GM20431 (cell line): ENCODE data around the gene PKHD1.

Source experiments
- in situ Hi-C: fragments of 300-500 bp; cut with MseI, MboI; formaldehyde crosslinking; loops from one replicate; pipeline ENCODE4 v1.15.0; 2020; ENCODE audit warnings: low sequenced_read_pairs; ENCODE audit not compliant: unreplicated experiment

PKHD1 gene, protein sequence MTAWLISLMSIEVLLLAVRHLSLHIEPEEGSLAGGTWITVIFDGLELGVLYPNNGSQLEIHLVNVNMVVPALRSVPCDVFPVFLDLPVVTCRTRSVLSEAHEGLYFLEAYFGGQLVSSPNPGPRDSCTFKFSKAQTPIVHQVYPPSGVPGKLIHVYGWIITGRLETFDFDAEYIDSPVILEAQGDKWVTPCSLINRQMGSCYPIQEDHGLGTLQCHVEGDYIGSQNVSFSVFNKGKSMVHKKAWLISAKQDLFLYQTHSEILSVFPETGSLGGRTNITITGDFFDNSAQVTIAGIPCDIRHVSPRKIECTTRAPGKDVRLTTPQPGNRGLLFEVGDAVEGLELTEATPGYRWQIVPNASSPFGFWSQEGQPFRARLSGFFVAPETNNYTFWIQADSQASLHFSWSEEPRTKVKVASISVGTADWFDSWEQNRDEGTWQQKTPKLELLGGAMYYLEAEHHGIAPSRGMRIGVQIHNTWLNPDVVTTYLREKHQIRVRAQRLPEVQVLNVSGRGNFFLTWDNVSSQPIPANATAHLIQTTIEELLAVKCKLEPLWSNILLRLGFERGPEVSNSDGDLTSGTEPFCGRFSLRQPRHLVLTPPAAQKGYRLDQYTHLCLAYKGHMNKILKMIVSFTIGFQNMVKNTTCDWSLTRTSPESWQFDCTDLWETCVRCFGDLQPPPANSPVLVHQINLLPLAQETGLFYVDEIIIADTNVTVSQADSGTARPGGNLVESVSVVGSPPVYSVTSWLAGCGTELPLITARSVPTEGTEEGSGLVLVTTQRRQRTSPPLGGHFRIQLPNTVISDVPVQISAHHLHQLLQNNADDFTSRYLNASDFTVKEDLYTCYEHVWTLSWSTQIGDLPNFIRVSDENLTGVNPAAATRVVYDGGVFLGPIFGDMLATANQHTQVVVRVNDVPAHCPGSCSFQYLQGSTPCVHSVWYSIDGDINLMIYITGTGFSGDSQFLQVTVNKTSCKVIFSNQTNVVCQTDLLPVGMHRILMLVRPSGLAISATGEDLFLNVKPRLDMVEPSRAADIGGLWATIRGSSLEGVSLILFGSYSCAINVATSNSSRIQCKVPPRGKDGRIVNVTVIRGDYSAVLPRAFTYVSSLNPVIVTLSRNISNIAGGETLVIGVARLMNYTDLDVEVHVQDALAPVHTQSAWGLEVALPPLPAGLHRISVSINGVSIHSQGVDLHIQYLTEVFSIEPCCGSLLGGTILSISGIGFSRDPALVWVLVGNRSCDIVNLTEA (N-terminal part only)

DNA sequence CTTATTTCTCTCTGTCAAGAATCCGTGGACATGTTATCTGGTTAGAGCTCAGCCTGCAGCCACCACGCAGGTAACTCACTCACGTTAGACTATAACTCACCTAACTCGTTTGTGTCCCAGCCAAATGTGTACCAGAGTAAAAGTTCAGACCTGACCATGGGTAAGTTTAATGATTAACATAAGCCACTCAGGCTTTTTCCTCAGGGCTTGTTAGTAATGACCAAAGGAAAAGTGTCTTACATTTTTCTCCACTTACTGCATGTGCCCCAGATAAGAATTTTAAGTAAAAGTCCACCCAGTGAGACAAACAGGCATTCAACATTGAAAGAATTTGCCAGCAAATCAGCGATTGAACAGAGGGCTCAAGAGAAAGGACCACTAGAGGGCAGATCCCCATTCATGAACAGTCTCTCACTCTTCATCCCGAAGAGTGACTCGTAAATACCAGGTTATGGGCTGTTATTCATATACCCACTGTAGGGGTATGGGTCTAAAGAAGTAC, at the start of gene PKHD1:
Gene PKHD1, minus strand, starts transcription at position 116 of the 502 bp plus-strand sequence. CDS start 2,680 bp downstream, outside the sequence.
- in situ Hi-C loops, result no loop called here

DNA sequence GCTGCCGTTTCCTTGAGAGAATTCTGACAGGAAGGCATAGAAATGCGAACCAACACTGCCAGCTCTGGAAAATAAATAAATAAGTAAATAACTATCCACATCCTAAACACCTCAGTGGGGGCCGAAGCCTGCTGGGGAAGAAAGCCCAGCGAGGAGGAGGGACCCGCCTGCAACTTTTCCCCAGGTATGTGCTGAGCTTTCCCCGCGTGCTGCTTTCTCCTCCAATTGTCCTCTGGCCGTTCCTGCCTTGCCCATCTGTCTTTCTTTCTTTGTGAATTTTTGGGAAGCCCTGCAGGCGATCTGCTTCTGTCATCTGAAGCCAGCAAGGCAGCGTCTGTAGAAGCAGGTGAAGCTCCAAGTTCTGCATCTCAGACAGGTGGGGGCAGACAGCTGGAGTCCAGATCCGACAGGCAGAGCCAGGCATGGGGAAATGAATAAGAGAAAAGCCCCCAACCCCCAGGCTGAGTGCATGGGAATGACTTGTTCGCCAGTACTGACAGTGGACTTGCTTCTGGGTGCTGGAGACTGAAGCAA, 49.6 kb upstream of the PKHD1 start:
- in situ Hi-C loops, result no loop called here

DNA sequence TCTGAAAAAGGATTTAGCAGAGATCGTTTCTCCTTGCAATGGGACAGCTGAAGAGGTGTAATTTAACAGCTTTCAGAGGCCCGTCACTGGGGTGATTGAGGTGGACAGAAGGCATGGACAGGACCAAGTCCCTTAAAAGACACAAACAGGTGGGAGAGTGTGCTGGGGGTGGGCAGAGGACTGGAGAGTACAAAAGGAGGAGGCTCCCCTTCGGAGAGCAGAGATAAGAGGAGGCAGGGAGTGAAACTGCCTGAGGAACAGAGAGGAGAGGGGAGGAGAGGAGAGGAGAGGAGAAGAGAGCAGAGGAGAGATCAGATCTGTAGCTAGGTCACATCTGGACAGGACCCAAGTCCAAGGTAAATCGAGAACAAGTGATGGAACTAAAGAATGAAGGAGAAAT, 48.6 kb upstream of the PKHD1 start:
- in situ Hi-C loops, result no loop called here

DNA sequence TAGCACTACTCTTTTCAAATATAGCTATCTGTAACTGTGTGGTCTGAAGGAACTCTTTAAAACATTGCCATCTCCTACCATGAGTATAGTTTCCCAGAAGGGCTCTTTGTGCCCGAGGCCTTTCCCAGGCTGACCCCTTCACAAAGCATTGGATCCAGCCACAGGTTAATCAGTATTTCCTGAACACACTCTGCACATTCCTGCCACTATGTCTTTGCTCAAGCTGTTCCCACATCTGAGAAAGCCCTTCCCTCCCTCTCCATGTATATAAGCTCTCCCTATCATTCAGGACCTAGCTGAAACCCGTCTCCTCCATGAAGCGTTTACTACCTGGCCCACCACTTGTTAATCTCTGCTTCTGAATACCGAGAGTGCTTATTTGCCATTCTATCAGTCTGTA, 47.8 kb upstream of the PKHD1 start:
- in situ Hi-C loops, result no loop called here

DNA sequence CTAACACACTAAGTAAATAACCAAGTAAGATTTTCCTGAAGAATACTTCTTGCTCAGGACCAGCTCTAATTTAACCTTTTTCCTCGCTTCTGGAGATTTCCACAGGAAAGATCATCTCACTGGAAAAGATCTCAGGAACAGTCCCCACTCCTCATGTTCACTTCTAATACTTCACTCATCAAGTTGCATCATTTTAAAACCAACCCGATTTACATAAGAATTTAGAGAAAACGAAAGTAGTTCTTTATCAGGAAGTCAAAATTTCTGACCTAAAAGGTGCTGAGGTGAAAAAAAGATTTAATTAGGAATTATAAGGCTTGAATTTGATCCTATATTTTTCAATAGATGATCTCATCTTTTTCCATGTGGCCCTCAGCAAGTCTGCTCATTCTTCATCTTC, 46.6 kb upstream of the PKHD1 start:
- in situ Hi-C loops, result no loop called here

DNA sequence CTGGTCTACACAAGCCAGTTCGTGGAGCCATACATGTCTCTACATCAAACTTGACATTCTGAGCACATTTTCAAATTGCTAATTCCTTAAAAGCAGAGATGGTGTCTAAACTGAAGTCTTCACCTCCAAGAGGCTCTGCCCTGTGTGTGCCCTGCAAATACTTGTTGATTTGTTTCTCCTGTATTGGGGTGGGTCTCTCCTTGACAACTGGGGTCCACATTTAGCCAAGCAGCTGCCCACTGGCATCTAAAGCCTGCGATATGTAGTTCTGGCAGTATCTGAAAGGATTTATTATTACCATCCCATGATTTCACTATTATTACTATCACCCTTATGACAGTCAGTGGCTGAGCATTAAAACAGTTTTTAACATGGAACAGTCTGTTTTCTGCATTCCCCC, 45.9 kb upstream of the PKHD1 start:
- in situ Hi-C loops, result no loop called here

DNA sequence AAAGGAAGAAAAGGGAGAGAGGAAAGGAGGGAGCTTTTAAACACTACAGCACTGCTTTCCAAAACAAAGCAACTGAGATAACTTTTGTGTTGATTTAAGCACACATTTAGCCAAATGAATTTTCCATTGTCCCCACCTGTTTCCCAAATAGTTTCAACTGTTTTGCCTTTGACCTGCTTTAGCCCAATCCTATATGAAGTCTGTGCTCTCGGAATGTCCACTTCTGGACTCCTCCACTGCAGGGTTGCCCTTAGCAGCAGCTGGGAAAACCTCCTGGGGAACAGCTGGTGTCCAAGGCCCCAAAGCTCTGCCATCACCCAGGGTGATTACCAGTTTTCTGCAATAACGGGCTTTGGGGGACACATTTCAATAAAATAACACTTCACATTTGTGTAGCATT, 44.9 kb upstream of the PKHD1 start:
- in situ Hi-C loops, result no loop called here

DNA sequence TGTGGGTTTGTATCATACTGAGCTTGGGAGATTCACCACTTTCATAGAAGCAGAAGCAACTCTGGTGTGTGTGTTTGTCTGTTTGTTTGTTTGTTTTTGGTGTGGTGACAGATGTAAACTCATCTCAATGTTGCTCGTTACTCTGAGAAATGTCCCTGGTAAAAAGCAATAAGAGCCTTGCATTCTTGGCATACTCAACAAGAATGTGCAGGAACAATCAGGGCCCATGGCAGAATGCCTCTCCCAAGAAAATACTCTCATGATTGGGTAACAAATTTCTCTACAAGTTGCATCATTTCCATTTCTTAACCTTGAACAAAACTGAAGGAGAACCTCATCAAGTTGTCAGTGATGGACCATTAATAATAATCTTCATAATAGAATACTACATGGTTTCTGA, 43.0 kb upstream of the PKHD1 start:
- in situ Hi-C loops, result no loop called here

DNA sequence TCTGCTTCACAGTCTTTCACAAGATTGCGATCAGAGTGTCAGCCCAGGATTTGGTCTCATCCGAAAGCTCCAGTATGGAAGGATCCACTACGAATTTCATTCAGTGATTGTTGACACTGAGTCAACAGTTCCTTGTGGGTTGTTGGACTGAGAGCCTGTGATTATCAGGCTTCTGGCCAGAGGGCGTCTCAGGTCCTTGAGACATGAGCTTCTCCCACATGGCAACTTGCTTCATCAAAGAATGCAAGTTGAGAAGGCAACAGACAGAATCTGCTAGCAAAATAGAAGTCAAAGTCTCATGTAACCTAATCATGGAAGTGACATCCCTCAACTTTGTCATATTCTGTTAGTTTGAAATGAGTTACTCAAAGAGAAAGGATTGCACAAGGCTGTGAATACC, 40.5 kb upstream of the PKHD1 start:
- in situ Hi-C loops, result no loop called here

DNA sequence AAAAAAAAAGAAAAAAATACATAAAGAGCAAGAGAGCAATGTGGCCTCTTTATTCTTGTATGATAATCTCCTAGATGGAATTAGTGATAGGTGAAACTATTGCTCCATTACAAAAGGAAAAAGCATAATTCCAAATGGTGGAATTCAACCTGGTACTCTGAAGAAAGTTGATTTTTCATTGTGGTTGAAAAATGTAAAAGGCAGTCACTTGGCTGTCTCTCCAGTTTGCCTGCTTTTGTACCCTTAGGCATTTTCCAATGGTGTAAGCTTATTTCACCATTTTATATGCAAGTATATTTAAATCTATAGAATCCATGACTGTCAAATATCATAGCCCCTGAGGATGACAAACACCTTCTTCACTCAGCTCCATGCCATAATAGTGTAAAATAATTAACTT, 38.8 kb upstream of the PKHD1 start:
- in situ Hi-C loops, result no loop called here

DNA sequence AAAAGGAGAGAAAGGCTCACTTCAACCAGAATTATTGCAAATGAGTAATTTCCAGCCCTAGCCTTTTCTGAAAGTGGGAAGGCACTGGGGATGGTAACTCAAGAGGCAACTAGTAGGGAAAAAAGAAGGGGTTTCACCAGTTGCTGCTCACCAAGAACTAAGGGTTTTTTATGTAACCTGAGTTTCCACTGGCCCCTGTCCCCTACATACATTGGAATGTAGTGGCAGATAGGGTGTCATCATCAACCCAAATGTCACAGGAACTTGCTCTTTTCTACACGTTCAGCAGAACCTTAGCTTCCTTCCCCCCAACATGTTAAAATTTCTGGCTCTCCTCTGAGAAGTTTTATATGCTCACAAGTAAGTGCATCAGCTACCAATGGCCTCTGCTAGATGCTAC, 38.2 kb upstream of the PKHD1 start:
- in situ Hi-C loops, result no loop called here

DNA sequence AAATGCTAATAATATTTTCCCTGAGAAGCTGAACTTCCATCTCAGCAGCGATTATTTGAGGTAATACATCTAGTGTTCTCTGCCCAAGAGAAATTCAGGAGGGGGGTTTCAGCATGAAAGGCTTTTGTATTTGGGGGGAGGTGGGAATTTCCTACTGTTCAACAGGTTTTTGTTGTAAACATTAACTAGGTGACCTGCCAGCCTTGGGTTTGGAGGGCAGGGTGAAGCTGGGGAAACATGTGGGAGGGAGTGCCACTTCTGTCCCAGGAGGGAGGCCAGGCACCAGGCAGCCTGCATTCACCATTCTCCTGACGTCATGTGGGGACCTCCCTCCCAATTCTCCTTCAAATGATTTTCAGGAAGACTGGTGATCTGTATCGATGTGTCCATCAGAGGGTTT, 37.7 kb upstream of the PKHD1 start:
- in situ Hi-C loops, result no loop called here

DNA sequence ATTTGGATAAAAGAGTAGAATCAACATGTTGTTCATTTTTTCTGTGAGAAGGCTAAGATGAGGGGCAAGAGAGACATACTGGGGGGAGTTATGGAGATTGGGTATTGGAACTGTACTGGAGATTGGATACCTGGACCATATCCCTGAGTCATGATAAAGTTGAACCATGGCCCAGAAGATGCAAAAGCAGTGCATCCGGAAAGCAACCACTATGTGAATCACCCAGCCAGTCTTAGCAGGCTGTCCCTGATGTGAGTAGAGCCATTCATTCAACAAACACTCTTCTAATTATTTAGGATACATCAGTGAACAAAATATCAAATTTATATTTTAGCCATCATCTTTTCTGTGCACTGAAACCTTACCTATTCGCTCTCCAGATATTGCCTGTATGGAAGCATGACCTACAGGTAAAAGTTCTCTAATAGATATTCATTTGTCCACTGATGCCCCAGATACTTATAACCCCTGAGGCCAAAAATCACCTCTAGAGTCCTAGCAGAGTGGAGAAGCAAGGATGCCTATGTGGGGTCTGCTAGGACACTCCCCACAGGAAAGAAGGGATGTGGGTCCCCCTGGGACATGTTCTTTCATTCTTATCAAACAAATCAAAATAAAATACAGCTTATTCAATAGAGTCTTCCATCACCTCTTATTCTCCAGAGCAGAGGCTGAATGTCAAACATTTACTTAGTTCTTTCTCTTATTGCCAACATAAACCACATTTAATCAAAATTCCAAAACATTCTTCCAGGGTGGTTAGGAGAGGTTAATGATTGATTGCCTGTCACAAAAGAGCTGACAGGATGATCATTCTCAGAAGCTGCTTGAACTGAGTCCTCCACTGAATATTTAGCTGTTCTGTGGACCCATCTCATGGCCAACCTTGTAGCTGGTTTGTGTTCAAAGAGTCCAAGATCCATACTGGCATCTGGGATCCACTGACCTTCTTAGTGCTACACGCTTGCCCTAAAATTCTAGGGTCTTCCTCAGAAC, 37.0 kb upstream of the PKHD1 start:
- in situ Hi-C loops, result no loop called here

DNA sequence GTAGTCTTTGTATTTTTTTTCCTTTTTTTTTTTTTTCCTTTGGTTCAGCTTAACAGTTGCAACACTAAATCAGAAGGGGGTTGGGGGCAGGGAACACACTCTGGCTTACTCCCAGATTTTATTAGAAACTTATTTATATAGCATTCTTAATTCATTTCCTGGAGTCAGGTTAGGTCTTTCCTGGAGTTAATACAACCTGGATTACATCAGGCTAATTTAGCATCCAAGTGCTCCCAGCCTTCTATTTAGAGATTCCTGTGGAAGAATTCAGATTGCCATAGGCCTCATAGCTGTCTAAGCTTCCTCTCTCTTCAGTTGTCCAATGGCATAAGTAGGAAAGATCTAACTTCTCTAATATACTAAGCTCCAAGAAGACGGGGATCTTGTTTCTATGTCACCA, 35.8 kb upstream of the PKHD1 start:
- in situ Hi-C loops, result no loop called here

DNA sequence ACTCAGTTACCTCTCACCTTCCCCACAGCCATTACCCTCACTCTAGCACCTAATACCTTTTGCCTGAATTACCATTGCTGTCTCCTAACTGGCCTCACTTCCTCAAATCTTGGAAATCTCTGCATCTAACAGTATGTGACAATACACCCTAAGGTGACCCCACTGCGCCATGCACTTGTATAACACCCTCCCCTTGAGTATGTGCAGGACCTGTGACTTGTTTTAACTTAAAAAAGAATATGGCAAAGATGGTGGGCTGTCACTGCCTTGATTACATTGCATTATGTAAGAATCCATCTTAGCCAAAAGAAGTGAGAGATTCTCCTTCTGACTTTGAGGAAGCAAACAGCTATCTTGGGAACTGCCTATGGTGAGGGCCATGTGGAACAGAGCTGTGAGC, 29.9 kb upstream of the PKHD1 start:
- in situ Hi-C loops, result no loop called here

DNA sequence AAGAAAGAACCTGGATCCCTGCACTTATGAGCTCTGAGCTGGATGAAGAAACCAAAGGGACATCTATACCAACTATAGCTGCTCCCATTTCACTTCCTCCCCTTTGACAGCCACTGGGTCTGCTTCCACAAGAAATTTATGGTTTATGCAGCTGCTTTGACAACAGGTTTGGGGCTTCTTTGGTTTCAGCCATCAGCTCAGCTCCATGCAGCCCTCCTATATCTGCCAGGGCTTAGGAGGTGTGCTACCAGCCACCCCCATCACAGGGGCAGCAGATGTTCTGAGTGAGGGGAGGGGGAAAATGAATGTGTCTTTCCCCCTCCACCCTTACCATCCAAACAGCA, 29.2 kb upstream of the PKHD1 start:
- in situ Hi-C loops, result no loop called here

DNA sequence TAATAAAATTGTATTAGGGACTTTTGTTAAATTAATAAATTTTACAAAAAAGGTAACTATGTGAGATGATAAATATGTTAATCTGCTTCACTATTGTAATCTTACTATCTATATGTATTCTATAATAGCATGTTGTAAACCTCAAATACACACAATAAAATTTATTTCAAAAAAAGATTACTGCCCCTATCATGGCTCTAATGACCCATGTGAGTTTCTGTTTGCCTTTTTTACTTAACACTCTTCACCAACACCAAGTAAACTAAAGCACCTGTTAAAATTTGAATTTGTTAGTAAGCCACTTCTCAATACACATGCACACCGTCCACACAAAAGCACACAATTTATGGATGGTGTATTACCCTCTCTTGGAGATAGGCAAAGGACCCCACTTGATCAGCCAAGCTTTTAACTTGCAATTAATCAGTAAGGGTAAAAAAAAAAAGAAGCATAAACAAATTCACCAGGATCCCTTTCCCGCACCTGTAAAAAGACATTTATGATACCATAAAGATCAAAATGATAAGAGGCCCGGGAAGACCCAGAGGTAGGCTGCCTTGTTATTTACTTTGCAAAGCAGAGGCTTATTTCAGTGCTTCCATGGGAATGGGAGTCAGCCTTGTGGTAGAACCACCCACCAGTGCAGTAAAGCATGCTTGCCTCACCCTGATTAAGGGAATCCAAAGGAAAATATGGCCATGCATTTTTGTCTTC, 28.6 kb upstream of the PKHD1 start:
- in situ Hi-C loops, result no loop called here

DNA sequence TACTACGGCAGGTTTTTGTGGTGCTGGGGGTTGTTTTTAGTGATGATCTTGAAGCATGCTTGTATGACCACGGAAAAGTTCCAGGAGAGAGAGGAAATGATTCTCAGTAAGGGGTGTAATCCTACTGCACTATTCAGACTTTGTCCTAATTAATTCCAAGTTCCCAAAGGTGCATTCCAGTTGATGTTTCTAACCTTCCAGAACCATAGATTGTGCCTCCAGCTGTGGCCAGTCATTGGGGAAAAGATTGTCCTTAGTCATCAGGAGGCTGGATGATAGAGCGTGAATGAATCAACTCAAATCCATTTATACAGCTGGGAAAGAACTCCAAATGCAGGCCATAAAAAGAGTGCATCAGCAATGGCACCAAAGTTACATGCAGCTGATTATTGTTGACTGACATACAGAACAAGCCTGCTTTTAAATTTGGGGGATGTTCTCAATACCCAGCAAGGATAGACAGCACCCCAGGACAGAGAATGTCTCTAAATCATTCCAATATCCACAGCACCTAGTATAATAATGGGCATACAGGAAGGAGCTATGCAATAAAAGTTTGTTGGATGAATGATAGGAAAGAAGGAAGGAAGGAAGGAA, 27.8 kb upstream of the PKHD1 start:
- in situ Hi-C loops, result no loop called here
